DND-41 (cell line): ENCODE results near the gene KCNIP4.

ENCODE experiments used
- ATAC-seq: fragments of 200-7000 bp; cut with Tn5 transposase; 3 replicates; pipeline ENCODE4 v1.9.1; 2021; ENCODE audit warnings: low read depth; ENCODE audit not compliant: insufficient read depth
- DNase-seq: peaks from one replicate; pipeline ENCODE4 v3.0.0-alpha.2; 2020
- H2AFZ ChIP-seq: 2 replicates; pipeline ENCODE4 v1.6.0; 2012; ENCODE audit warnings: low read depth, low read length
- H3K27ac ChIP-seq: 2 replicates; pipeline ENCODE4 v1.5.1; 2012; ENCODE audit warnings: low read length, inconsistent platforms
- H3K27me3 ChIP-seq: fragments of 200-600 bp; sonication (generic); 2 replicates; pipeline ENCODE4 v1.6.0; 2012; ENCODE audit warnings: low read length, mild to moderate bottlenecking, inconsistent platforms; ENCODE audit not compliant: insufficient read depth, poor library complexity
- H3K36me3 ChIP-seq: 2 replicates; pipeline ENCODE4 v1.5.1; 2012; ENCODE audit warnings: low read length, inconsistent platforms; ENCODE audit not compliant: insufficient read depth
- H3K4me1 ChIP-seq: 2 replicates; pipeline ENCODE4 v1.5.1; 2012; ENCODE audit warnings: mild to moderate bottlenecking, low read length; ENCODE audit not compliant: insufficient read depth
- H3K4me2 ChIP-seq: 2 replicates; pipeline ENCODE4 v1.6.0; 2012; ENCODE audit warnings: mild to moderate bottlenecking, moderate library complexity, low read length, inconsistent platforms; ENCODE audit not compliant: insufficient read depth
- H3K4me3 ChIP-seq, 2 experiments: fragments of 200-600 bp in 1 of 2; shearing (Covaris generic) in 1 of 2; 2 replicates each; pipeline ENCODE4 v1.5.1; 2012 to 2016; ENCODE audit warnings: inconsistent platforms in 2 of 2, low read length in 2 of 2, mild to moderate bottlenecking in 2 of 2, low read depth in 1 of 2, moderate library complexity in 1 of 2
- H3K79me2 ChIP-seq: 2 replicates; pipeline ENCODE4 v1.6.0; 2012; ENCODE audit warnings: low read length, inconsistent platforms; ENCODE audit not compliant: insufficient read depth
- H3K9ac ChIP-seq: 2 replicates; pipeline ENCODE4 v1.6.0; 2012; ENCODE audit warnings: low read depth, mild to moderate bottlenecking, inconsistent platforms, low read length, moderate library complexity
- H3K9me3 ChIP-seq: 2 replicates; pipeline ENCODE4 v1.5.1; 2012; ENCODE audit warnings: low read length, moderate library complexity, mild to moderate bottlenecking, inconsistent platforms; ENCODE audit not compliant: insufficient read depth, severe bottlenecking
- H4K20me1 ChIP-seq: 2 replicates; pipeline ENCODE4 v1.6.0; 2012; ENCODE audit warnings: low read length; ENCODE audit not compliant: insufficient read depth
- EZH2 ChIP-seq: IDR thresholded peaks from 3 replicates; pipeline ENCODE4 v1.6.1; 2012; ENCODE audit warnings: borderline replicate concordance, low read depth, mild to moderate bottlenecking, moderate library complexity, low read length, inconsistent platforms; ENCODE audit not compliant: severe bottlenecking
- TF ChIP-seq, protein P1 (sequence below): IDR thresholded peaks from 2 replicates; pipeline ENCODE4 v1.5.1; 2012; ENCODE audit warnings: borderline replicate concordance, low read length, moderate library complexity, mild to moderate bottlenecking; ENCODE audit not compliant: poor library complexity, severe bottlenecking; ENCODE audit errors: extremely low read depth

KCNIP4 gene

GRCh38 chr4:21380861-21381260 is 567.7 kb downstream of the KCNIP4 start:
- H3K9ac ChIP-seq: no peak overlapping the region
- H3K9me3 ChIP-seq: no peaks in the 10 kb centered on the region
- no peaks in the 10 kb centered on the region for H3K79me2 ChIP-seq
- ATAC-seq (no peak), DNase-seq (no peak)
- H3K4me1 ChIP-seq: no peaks in the 10 kb centered on the region
- no peaks in the 10 kb centered on the region for H3K36me3 ChIP-seq
- TF ChIP-seq, protein P1, sequence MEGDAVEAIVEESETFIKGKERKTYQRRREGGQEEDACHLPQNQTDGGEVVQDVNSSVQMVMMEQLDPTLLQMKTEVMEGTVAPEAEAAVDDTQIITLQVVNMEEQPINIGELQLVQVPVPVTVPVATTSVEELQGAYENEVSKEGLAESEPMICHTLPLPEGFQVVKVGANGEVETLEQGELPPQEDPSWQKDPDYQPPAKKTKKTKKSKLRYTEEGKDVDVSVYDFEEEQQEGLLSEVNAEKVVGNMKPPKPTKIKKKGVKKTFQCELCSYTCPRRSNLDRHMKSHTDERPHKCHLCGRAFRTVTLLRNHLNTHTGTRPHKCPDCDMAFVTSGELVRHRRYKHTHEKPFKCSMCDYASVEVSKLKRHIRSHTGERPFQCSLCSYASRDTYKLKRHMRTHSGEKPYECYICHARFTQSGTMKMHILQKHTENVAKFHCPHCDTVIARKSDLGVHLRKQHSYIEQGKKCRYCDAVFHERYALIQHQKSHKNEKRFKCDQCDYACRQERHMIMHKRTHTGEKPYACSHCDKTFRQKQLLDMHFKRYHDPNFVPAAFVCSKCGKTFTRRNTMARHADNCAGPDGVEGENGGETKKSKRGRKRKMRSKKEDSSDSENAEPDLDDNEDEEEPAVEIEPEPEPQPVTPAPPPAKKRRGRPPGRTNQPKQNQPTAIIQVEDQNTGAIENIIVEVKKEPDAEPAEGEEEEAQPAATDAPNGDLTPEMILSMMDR: no peak
- no peak overlapping the region for H3K4me3 ChIP-seq
- no peaks in the 10 kb centered on the region for H3K27me3 ChIP-seq
- no peak overlapping the region for H3K27ac ChIP-seq
- no peak overlapping the region for H2AFZ ChIP-seq
- H4K20me1 ChIP-seq: no peaks in the 10 kb centered on the region
- no peak overlapping the region for H3K4me2 ChIP-seq

GRCh38 chr4:21377046-21377445 is 571.5 kb downstream of the KCNIP4 start:
- no peak overlapping the region for H3K27ac ChIP-seq
- H3K9me3 ChIP-seq: no peaks in the 10 kb centered on the region
- H3K27me3 ChIP-seq: no peaks in the 10 kb centered on the region
- H3K4me1 ChIP-seq: no peaks in the 10 kb centered on the region
- no peak for TF ChIP-seq EZH2
- TF ChIP-seq, protein P1: no peak
- no peak overlapping the region for H2AFZ ChIP-seq
- no peaks in the 10 kb centered on the region for H4K20me1 ChIP-seq
- no peak overlapping the region for H3K9ac ChIP-seq
- H3K79me2 ChIP-seq: no peaks in the 10 kb centered on the region
- ATAC-seq (no peak), DNase-seq (no peak)
- no peak overlapping the region for H3K4me3 ChIP-seq
- H3K36me3 ChIP-seq: no peaks in the 10 kb centered on the region
- H3K4me2 ChIP-seq: no peak overlapping the region

GRCh38 chr4:21376176-21376575 is 572.4 kb downstream of the KCNIP4 start:
- TF ChIP-seq EZH2: no peak
- TF ChIP-seq, protein P1: no peak
- DNase-seq (no peak), ATAC-seq (no peak)
- Histone ChIP-seq H3K4me3 (no peak overlapping the region), H3K36me3 (no peaks in the 10 kb centered on the region), H3K79me2 (no peaks in the 10 kb centered on the region), H3K9me3 (no peaks in the 10 kb centered on the region), H3K27ac (no peak overlapping the region), H4K20me1 (no peaks in the 10 kb centered on the region), H3K4me1 (no peaks in the 10 kb centered on the region), H3K27me3 (no peaks in the 10 kb centered on the region), H2AFZ (no peak overlapping the region), H3K4me2 (no peak overlapping the region), H3K9ac (no peak overlapping the region)
